SKM-1 treated with dmso at 0.1 percent for 144 hours (cell line): ENCODE data around the gene P3H3.

Experiments used
- DNase-seq: peaks from one replicate; lab custom pipeline; 2025; ENCODE audit not compliant: unreplicated experiment; lab: John Stamatoyannopoulos, UW

Gene P3H3

GRCh38 chr12:6796576-6796975 is 31.6 kb upstream of the P3H3 start:
- DNase-seq = no peak

- no peak for DNase-seq
Measured at GRCh38 chr12:6799147-6799546, 29.1 kb upstream of the P3H3 start.

GRCh38 chr12:6807170-6807569 is 21.0 kb upstream of the P3H3 start:
- DNase-seq = no peak

- DNase-seq = no peak
Measured at GRCh38 chr12:6809056-6809455, 19.2 kb upstream of the P3H3 start.

- DNase-seq = no peak
Measured at GRCh38 chr12:6810758-6811157, 17.4 kb upstream of the P3H3 start.

GRCh38 chr12:6813363-6813762 is 14.8 kb upstream of the P3H3 start:
- DNase-seq = no peak

GRCh38 chr12:6816598-6816997 is 11.6 kb upstream of the P3H3 start:
- DNase-seq = no peak

GRCh38 chr12:6817098-6817497 is 11.1 kb upstream of the P3H3 start:
- no peak for DNase-seq

- no peak for DNase-seq
Measured at GRCh38 chr12:6817662-6818157, 10.5 kb upstream of the P3H3 start.

- DNase-seq = no peak
Measured at GRCh38 chr12:6818222-6818621, 10.0 kb upstream of the P3H3 start.

- no peak for DNase-seq
Measured at GRCh38 chr12:6818645-6819044, 9.6 kb upstream of the P3H3 start.

GRCh38 chr12:6819106-6820030 is 8.8 kb upstream of the P3H3 start:
- no peak for DNase-seq

GRCh38 chr12:6820166-6820565 is 8.0 kb upstream of the P3H3 start:
- DNase-seq = no peak

GRCh38 chr12:6821591-6822425 is 6.4 kb upstream of the P3H3 start, which contains the start of gene GPR162:
Gene GPR162, plus strand, starts transcription at chr12:6821821. Its CDS starts 2,078 bp downstream, at chr12:6823899.
- no peak for DNase-seq

- DNase-seq = no peak
Measured at GRCh38 chr12:6822426-6823135, 5.6 kb upstream of the P3H3 start.

GRCh38 chr12:6823182-6824084 is 4.8 kb upstream of the P3H3 start:
- DNase-seq = no peak

- no peak for DNase-seq
Measured at GRCh38 chr12:6824085-6824775, 4.0 kb upstream of the P3H3 start.

GRCh38 chr12:6824901-6825381 is 3.3 kb upstream of the P3H3 start:
- no peak for DNase-seq

- peak; percentile 17 for DNase-seq
Measured at GRCh38 chr12:6825398-6826124, 2.6 kb upstream of the P3H3 start.
